Ovary (tissue), 9 donors: ENCODE results near the gene NUP188. TPM values are rescaled to one million over a fixed set of nuclear protein-coding genes. Genes with fewer than 3 reads are reported as not detected.

Experiments used
- DNase-seq, 5 donors: peaks; one replicate each; pipeline ENCODE4 v3.0.0-alpha.2; 2019 to 2020
- H3K27ac ChIP-seq, 2 donors: fragments of 200-600 bp; one replicate each; pipeline versions ENCODE4 v1.5.1 to v1.8.0; 2019 to 2022
- H3K27me3 ChIP-seq: fragments of 200-600 bp; one replicate; pipeline ENCODE4 v1.8.0; 2022
- H3K36me3 ChIP-seq: fragments of 200-600 bp; sonication (generic); one replicate; pipeline ENCODE4 v1.5.1; 2019
- H3K4me1 ChIP-seq: one replicate; pipeline ENCODE4 v1.8.1; 2013; ENCODE audit warnings: mild to moderate bottlenecking, moderate library complexity; ENCODE audit not compliant: insufficient read depth
- H3K4me3 ChIP-seq: fragments of 200-600 bp; sonication (generic); one replicate; pipeline ENCODE4 v1.5.1; 2017
- H3K9me3 ChIP-seq, 2 donors: fragments of 200-600 bp in 1 of 2; sonication (generic) in 1 of 2; one replicate each; pipeline versions ENCODE4 v1.5.1 to v1.8.1; 2013 to 2019; ENCODE audit warnings: mild to moderate bottlenecking in 1 of 2, moderate library complexity in 1 of 2
- CTCF ChIP-seq, 3 donors: fragments of 450-650 bp in 2 of 3; fragments of 200-600 bp in 1 of 3; IDR thresholded peaks; one replicate each; pipeline versions ENCODE4 v1.5.1 to v1.8.0; 2016 to 2022; ENCODE audit warnings: antibody characterized with exemption in 3 of 3, mild to moderate bottlenecking in 1 of 3
- EP300 ChIP-seq: sonication (generic); formaldehyde crosslinking; IDR thresholded peaks from one replicate; pipeline ENCODE4 v1.6.1; 2017; ENCODE audit warnings: antibody characterized with exemption
- POLR2A ChIP-seq: fragments of 450-650 bp; IDR thresholded peaks from one replicate; pipeline ENCODE4 v1.6.1; 2017; ENCODE audit warnings: antibody characterized with exemption, mild to moderate bottlenecking, moderate library complexity
- WGBS, 3 donors: extraction: QIAGEN DNeasy Blood & Tissue Kit in 1 of 3; methylation state at CpG; one replicate each; pipeline versions ENCODE4 v1.1.5 to v1.1.7; 2013 to 2017; 5-methylcytosine and 5-hydroxymethylcytosine counted together
- intact Hi-C, 4 donors: fragments of 100-400 bp; cut with DNase I; formaldehyde crosslinking; loops; one replicate each; pipeline versions ENCODE4 v1.11.0 to v1.15.1; 2022 to 2023
- polyA plus RNA-seq, 2 donors: library from polyadenylated mRNA; stranded (reverse); fragments of 200-250 nt in 1 of 2; fragments of 350-450 nt in 1 of 2; fragmentation: Illumina TruSeq in 1 of 2; extraction: RNeasy Lipid Tissue Mini Kit (QIAGEN cat#74804) in 1 of 2; gene quantifications; one replicate each; pipeline ENCODE4 v1.2.3, GENCODE V29; 2013 to 2014
- total RNA-seq, 7 donors: library from RNA; depleted of rRNA in 2 of 7; stranded (reverse); fragments of >200 nt in 2 of 7; fragmentation: NEBNext Ultra II Directional in 3 of 7; extraction: Animal tissue kit (Norgen Biotek cat#: 25700) in 3 of 7; gene quantifications; one replicate each; pipeline versions ENCODE4 v1.1.0 to v1.2.4, GENCODE V29; 2016 to 2023
- donor health status: DM: no; HTN: no; CAD: no; lungs with moderate emphysema.
- donor health status: DM: no; HTN: no; CAD: no.
- donor health status: Bipolar disorder and iron deficiency.
- donor health status: DM: yes; HTN: yes; CAD: no.
- donor health status: DM: no; HTN: no; CAD: no.
- donor health status: DM: yes; HTN: yes; CAD: no.

Gene NUP188
- total and polyA plus RNA-seq, 9 donors = 10.6 to 43.8 (median 25.1) TPM

- TF ChIP-seq EP300 (no peak), CTCF (IDR thresholded peaks at IDR 0.05) (peak; percentile 12 to 20 (median 20)), POLR2A (no peak)
- no peaks in the 10 kb centered on the region for H3K9me3 ChIP-seq
- 2 to 6% (median 3%) methylated on average over 32 of the region's 32 CpGs for WGBS, 3 donors
- peak overlapping the region; percentile 71 for H3K4me3 ChIP-seq
- H3K4me1 ChIP-seq = peaks cover 22% of the 10 kb centered on the region
- no peaks in the 10 kb centered on the region for H3K36me3 ChIP-seq
- H3K27me3 ChIP-seq = no peaks in the 10 kb centered on the region
- DNase-seq = peak; percentile 77 to 86 (median 83)
- peak overlapping the region; percentile 82 to 97 for H3K27ac ChIP-seq
- intact Hi-C loops = loop anchor here in 1 of 4 donors (10.0 kb wide), 1 partner anchor 187 kb away; no protein-coding TSS in a partner anchor
Observed at GRCh38 chr9:128921881-128922763, 25.4 kb upstream of the NUP188 start.

DNA sequence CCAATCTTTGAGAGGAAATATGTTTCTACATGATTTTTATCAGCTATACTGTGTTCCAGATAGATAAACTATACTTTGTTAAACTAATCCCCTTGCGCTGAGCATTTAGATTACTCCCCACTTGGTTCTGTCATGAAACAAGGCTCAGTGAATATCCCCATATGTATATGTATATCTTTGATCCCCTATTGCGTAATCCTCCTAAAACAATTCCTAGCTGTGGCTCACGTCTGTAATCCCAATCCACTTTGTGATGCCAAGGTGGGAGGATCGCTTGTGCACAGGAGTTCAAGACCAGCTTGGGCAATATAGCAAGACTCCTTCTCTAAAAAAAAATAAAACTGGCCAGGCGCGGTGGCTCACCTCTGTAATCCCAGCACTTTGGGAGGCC lies 24.0 kb upstream of the NUP188 start:
- peaks cover 18% of the 10 kb centered on the region for H3K4me1 ChIP-seq
- 88 to 92% (median 90%) methylated on average over 6 of the region's 6 CpGs for WGBS, 3 donors
- H3K27ac ChIP-seq = no peak overlapping the region
- DNase-seq = no peak
- no peak overlapping the region for H3K4me3 ChIP-seq
- H3K27me3 ChIP-seq = no peaks in the 10 kb centered on the region
- intact Hi-C loops = loop anchor here in 1 of 4 donors (10.0 kb wide), 1 partner anchor 189 kb away; no protein-coding TSS in a partner anchor
- TF ChIP-seq POLR2A (no peak), CTCF (IDR thresholded peaks at IDR 0.05) (no peak), EP300 (no peak)
- no peaks in the 10 kb centered on the region for H3K36me3 ChIP-seq
- no peaks in the 10 kb centered on the region for H3K9me3 ChIP-seq

DNA sequence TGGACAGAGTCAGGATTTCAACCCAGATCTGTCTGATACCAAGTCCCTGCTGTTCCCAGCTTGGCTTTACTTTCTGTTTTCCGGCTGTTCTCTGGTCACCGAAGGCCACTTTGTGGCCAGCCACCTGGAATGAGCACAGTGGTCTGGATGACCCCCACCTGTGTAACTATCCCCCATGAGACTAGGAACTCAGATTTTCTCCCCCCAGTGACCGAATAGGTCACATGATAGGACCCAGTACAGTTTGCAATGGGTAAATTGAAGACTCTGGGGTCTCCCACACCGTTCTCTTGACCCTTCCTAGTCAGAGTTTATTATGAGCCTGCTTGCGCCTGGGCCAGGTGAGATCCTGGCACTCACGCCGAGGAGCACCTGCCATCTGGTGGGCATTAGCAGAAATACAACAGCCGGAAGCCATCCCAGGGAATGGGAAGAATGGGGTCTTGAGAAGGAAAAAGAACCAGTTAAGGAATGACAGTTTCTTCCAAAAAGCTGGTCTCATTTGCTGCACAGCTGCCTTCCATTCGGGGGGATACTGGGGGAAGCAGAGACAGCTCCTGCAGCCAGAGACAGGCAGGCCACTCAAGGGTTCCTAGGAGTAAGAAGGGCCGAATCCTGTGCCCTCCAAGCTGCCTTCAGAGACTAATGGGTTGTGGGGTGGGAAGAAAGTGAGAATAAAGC lies 19.6 kb upstream of the NUP188 start:
- peak; percentile 48 to 70 (median 63) for DNase-seq
- TF ChIP-seq POLR2A (no peak), CTCF (IDR thresholded peaks at IDR 0.05) (peak; percentile 82 to 93 (median 90))
- no peaks in the 10 kb centered on the region for H3K9me3 ChIP-seq
- H3K36me3 ChIP-seq = no peaks in the 10 kb centered on the region
- intact Hi-C loops = loop anchor here (1.0 to 10.0 kb wide), 4 partner anchors 63 to 193 kb away; no protein-coding TSS in a partner anchor
- peaks cover 2% of the 10 kb centered on the region for H3K4me1 ChIP-seq
- no peaks in the 10 kb centered on the region for H3K27me3 ChIP-seq
- H3K27ac ChIP-seq = no peak overlapping the region
- WGBS, 3 donors = 19 to 25% (median 23%) methylated on average over 10 of the region's 10 CpGs
- no peak overlapping the region for H3K4me3 ChIP-seq

- H3K27me3 ChIP-seq = no peaks in the 10 kb centered on the region
- no peaks in the 10 kb centered on the region for H3K9me3 ChIP-seq
- DNase-seq = no peak
- no peaks in the 10 kb centered on the region for H3K36me3 ChIP-seq
- 67 to 84% (median 76%) methylated on average over 2 of the region's 2 CpGs for WGBS, 3 donors
- no peak overlapping the region for H3K4me3 ChIP-seq
- no peak overlapping the region for H3K27ac ChIP-seq
- TF ChIP-seq CTCF (IDR thresholded peaks at IDR 0.05) (no peak), EP300 (no peak), POLR2A (no peak)
- H3K4me1 ChIP-seq = no peaks in the 10 kb centered on the region
- intact Hi-C loops = loop anchor here (2.0 to 10.0 kb wide), 3 partner anchors 64 to 194 kb away; no protein-coding TSS in a partner anchor
Observed at GRCh38 chr9:128928624-128929023, 18.9 kb upstream of the NUP188 start.
